OCI-LY3 (cell line): ENCODE measurements around the gene EIF4G2.
"Not testable (repeated sequence)": the region's sequence is repeated elsewhere in the genome, so short reads cannot be mapped to it uniquely, and the experiment has no call there.

ENCODE experiments used
- H2AFZ ChIP-seq: fragments of 200-600, 300-600 bp; shearing (Covaris generic); 2 replicates; pipeline ENCODE4 v1.6.0; 2014; ENCODE audit warnings: antibody characterized with exemption, low read depth, low read length
- H3K27ac ChIP-seq: fragments of 200-600, 300-600 bp; sonication (generic); 2 replicates; pipeline ENCODE4 v1.5.1; 2014; ENCODE audit warnings: mild to moderate bottlenecking, low read length, moderate library complexity, mixed read lengths
- H3K27me3 ChIP-seq: fragments of 200-600, 300-600 bp; sonication (generic); 2 replicates; pipeline ENCODE4 v1.6.1; 2014; ENCODE audit warnings: low read depth, low read length, mixed read lengths
- H3K36me3 ChIP-seq: fragments of 200-600, 300-600 bp; sonication (generic); replicated peaks from 2 replicates; pipeline ENCODE3; 2014; ENCODE audit warnings: low read depth, low read length, mixed read lengths
- H3K4me1 ChIP-seq: fragments of 300-600, 200-600 bp; sonication (generic); 2 replicates; pipeline ENCODE4 v1.6.1; 2014; ENCODE audit warnings: low read length, mixed read lengths
- H3K4me2 ChIP-seq: fragments of 200-600, 300-600 bp; sonication (generic); 2 replicates; pipeline ENCODE4 v1.6.1; 2014; ENCODE audit warnings: low read length, mixed read lengths
- H3K4me3 ChIP-seq: fragments of 300-600, 200-600 bp; sonication (generic); 2 replicates; pipeline ENCODE4 v1.5.1; 2014; ENCODE audit warnings: antibody characterized with exemption, mild to moderate bottlenecking, low read length, moderate library complexity
- H3K79me2 ChIP-seq: fragments of 300-600, 200-600 bp; shearing (Covaris generic); 2 replicates; pipeline ENCODE4 v1.6.1; 2014; ENCODE audit warnings: mild to moderate bottlenecking, low read length, mixed read lengths
- H3K9ac ChIP-seq: fragments of 300-600, 200-600 bp; shearing (Covaris generic); 2 replicates; pipeline ENCODE4 v1.6.0; 2014; ENCODE audit warnings: mild to moderate bottlenecking, low read length, moderate library complexity
- H3K9me3 ChIP-seq: fragments of 200-600, 300-600 bp; shearing (Covaris generic); 2 replicates; pipeline ENCODE4 v1.6.1; 2014; ENCODE audit warnings: low read length, mixed read lengths; ENCODE audit not compliant: insufficient read depth
- H4K20me1 ChIP-seq: fragments of 200-600, 300-600 bp; sonication (generic); 2 replicates; pipeline ENCODE4 v1.6.1; 2016; ENCODE audit warnings: low read length, mixed read lengths; ENCODE audit not compliant: insufficient read depth
- CTCF ChIP-seq: fragments of 200-600, 300-600 bp; sonication (generic); IDR thresholded peaks from 2 replicates; pipeline ENCODE4 v1.5.1; 2014; ENCODE audit warnings: antibody characterized with exemption, low read length, low read depth
- EZH2phosphoT487 ChIP-seq: fragments of 200-600 bp; shearing (Covaris generic); IDR thresholded peaks from 2 replicates; pipeline ENCODE4 v1.6.1; 2018; ENCODE audit warnings: antibody characterized with exemption, mixed run types, low read depth

The EIF4G2 gene

DNA sequence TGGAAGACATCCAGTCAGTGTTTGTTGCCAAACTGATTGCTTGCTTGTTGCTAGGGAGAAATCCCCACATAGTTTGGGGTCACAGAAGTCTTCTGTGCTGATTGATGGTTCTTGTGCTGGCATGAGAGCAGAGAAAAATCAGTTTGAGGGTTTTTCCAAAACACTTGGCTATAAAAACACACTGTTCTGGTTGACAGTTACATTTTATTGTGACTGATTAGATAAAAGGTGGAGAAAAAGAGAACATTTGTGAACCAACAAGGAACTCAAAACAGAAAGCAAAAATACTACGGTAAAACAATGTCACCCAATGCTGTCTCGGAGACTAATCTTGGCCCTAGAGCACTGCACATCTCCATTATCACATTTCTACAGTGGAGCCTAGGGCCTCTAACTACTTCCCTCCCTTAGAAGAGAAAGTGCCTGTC is 14.4 kb upstream of the EIF4G2 start:
- no peak overlapping the region for H2AFZ ChIP-seq

GRCh38 chr11:10822491-10822890 is 13.8 kb upstream of the EIF4G2 start:
- not testable (repeated sequence) for H3K9me3 ChIP-seq, H3K27me3 ChIP-seq, H3K9ac ChIP-seq, H3K4me2 ChIP-seq, H2AFZ ChIP-seq, H3K4me3 ChIP-seq, H4K20me1 ChIP-seq, H3K36me3 ChIP-seq, H3K79me2 ChIP-seq, H3K27ac ChIP-seq
- peaks cover 11% of the 10 kb centered on the region for H3K4me1 ChIP-seq

More for the DNA sequence above, 14.4 kb upstream of the EIF4G2 start:
- Histone ChIP-seq H3K4me3 (no peak overlapping the region), H3K27me3 (no peaks in the 10 kb centered on the region), H3K27ac (no peak overlapping the region), H3K9me3 (no peaks in the 10 kb centered on the region), H3K36me3 (no peaks in the 10 kb centered on the region), H3K79me2 (no peaks in the 10 kb centered on the region), H3K4me1 (peaks cover 11% of the 10 kb centered on the region), H3K9ac (no peak overlapping the region), H3K4me2 (no peak overlapping the region), H4K20me1 (no peaks in the 10 kb centered on the region)
- no peak for TF ChIP-seq CTCF
- no peak for TF ChIP-seq EZH2phosphoT487

DNA sequence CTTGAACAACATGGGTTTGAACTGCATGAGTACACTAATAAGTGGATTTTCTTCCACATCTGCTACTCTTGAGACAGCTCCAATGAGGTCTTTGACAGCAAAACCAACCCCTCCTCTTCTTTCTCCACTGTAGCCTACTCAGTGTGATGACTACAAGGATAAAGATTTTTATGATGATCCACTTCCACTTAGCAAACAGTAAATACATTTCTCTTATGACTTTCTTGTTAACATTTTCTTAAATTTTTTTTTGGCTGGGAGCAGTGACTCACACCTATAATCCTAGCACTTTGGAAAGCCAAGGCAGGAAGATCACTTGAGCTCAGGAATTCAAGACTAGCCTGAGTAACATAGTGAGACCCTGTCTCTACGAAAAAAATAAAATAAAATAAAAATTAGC is 9.9 kb upstream of the EIF4G2 start:
- H3K4me1 ChIP-seq: peaks cover 11% of the 10 kb centered on the region
- TF ChIP-seq CTCF (no peak), EZH2phosphoT487 (no peak)
- H3K36me3 ChIP-seq: no peaks in the 10 kb centered on the region
- no peak overlapping the region for H3K27ac ChIP-seq
- H4K20me1 ChIP-seq: no peaks in the 10 kb centered on the region
- no peak overlapping the region for H3K4me2 ChIP-seq
- no peak overlapping the region for H2AFZ ChIP-seq
- no peak overlapping the region for H3K9ac ChIP-seq
- no peak overlapping the region for H3K4me3 ChIP-seq
- no peaks in the 10 kb centered on the region for H3K9me3 ChIP-seq
- H3K27me3 ChIP-seq: no peaks in the 10 kb centered on the region
- no peaks in the 10 kb centered on the region for H3K79me2 ChIP-seq

DNA sequence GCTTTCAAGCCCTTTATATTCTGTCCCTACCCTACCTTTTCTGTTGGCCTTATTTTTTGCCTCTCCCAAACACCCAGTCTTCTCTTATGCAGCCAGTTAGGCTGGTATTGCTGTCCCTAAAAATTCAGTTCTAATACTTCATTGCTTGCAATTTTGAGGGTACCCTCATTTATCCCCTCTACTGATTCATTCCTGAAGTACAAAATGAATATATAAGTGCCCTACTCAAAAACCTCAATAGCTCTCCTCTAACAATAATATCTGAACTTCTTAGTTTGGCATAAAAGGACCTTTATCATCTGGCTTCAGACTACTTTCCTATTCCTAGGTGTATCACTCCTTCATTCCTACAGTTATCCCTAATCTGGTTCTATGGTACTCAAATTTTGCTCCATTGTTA is 5.2 kb upstream of the EIF4G2 start:
- Histone ChIP-seq H3K27ac (no peak overlapping the region), H3K27me3 (no peaks in the 10 kb centered on the region), H3K4me2 (no peak overlapping the region), H3K9me3 (no peaks in the 10 kb centered on the region), H3K4me1 (peaks cover 20% of the 10 kb centered on the region), H3K79me2 (peaks cover 4% of the 10 kb centered on the region; the same call in 1 of the 2 replicates), H2AFZ (no peak overlapping the region), H4K20me1 (no peaks in the 10 kb centered on the region), H3K9ac (no peak overlapping the region), H3K36me3 (no peaks in the 10 kb centered on the region), H3K4me3 (no peak overlapping the region)
- TF ChIP-seq EZH2phosphoT487: no peak
- no peak for TF ChIP-seq CTCF
